Adrenal gland (tissue), 12 donors: ENCODE data around the gene MTA3. TPM values are rescaled to one million over a fixed set of nuclear protein-coding genes. Genes with fewer than 3 reads are reported as not detected.

ENCODE experiments used
- DNase-seq, 7 donors: peaks; one replicate each; pipeline ENCODE4 v3.0.0-alpha.2; 2019 to 2020
- H3K27ac ChIP-seq, 5 donors: fragments of 200-600 bp; sonication (generic) in 4 of 5; 1 replicate in 3 of 5; 2 replicates in 2 of 5; pipeline versions ENCODE4 v1.5.1 to v1.8.0; 2016 to 2020; ENCODE audit warnings: mild to moderate bottlenecking in 1 of 5
- H3K27me3 ChIP-seq: fragments of 200-600 bp; 2 replicates; pipeline ENCODE4 v1.8.0; 2021
- H3K36me3 ChIP-seq, 2 donors: fragments of 200-600 bp; replicated peaks in 1 of 2; 1 replicate in 1 of 2; 2 replicates in 1 of 2; pipeline versions ENCODE4 v1.5.1 to v1.8.0; 2018 to 2022
- H3K4me1 ChIP-seq, 2 donors: fragments of 200-600 bp; replicated peaks in 1 of 2; 1 replicate in 1 of 2; 2 replicates in 1 of 2; pipeline versions ENCODE4 v1.5.1 to v1.8.0; 2018 to 2021
- H3K4me3 ChIP-seq, 4 donors: fragments of 200-600 bp; sonication (generic) in 3 of 4; one replicate each; pipeline ENCODE4 v1.5.1; 2016 to 2018
- H3K9me3 ChIP-seq, 3 donors: fragments of 200-600 bp; sonication (generic) in 1 of 3; replicated peaks in 1 of 3; 1 replicate in 2 of 3; 2 replicates in 1 of 3; pipeline versions ENCODE4 v1.5.1 to v1.8.0; 2016 to 2021
- POLR2A ChIP-seq, 2 donors: fragments of 450-650 bp; IDR thresholded peaks; one replicate each; pipeline ENCODE4 v1.6.1; 2017; ENCODE audit warnings: antibody characterized with exemption in 2 of 2, mild to moderate bottlenecking in 2 of 2, moderate library complexity in 1 of 2
- WGBS, 4 donors: extraction: QIAGEN DNeasy Blood & Tissue Kit in 2 of 4; methylation state at CpG; one replicate each; pipeline versions ENCODE4 v1.1.5 to v1.1.7; 2013 to 2017; 5-methylcytosine and 5-hydroxymethylcytosine counted together
- intact Hi-C, 2 donors: fragments of 100-400 bp; cut with DNase I; formaldehyde crosslinking; loops; one replicate each; pipeline versions ENCODE4 v1.14.1 to v1.15.0; 2022 to 2023
- polyA plus RNA-seq, 3 donors: library from polyadenylated mRNA; stranded (reverse); fragments of 200-250 nt in 2 of 3; fragments of 350-450 nt in 1 of 3; fragmentation: Illumina TruSeq in 1 of 3; extraction: RNeasy Lipid Tissue Mini Kit (QIAGEN cat#74804) in 1 of 3; gene quantifications; one replicate each; pipeline ENCODE4 v1.2.3, GENCODE V29; 2013 to 2014
- total RNA-seq, 9 donors: library from RNA; depleted of rRNA in 4 of 9; stranded (reverse); fragments of >200 nt in 4 of 9; fragments of 120-200 nt in 1 of 9; fragmentation: NEBNext Ultra II Directional in 1 of 9; extraction: Animal tissue kit (Norgen Biotek cat#: 25700) in 1 of 9; gene quantifications; one replicate each; pipeline versions ENCODE4 v1.1.0 to v1.2.4, GENCODE V29; 2013 to 2023
- TF ChIP-seq, protein P1 (sequence below), 6 experiments: fragments of 450-650 bp in 4 of 6; fragments of 200-600 bp in 2 of 6; sonication (generic) in 1 of 6; IDR thresholded peaks; 1 replicate in 5 of 6; 2 replicates in 1 of 6; pipeline versions ENCODE4 v1.5.1 to v1.8.0; 2016 to 2021; ENCODE audit warnings: antibody characterized with exemption in 6 of 6, mild to moderate bottlenecking in 2 of 6, moderate library complexity in 1 of 6
- donor health status: healthy with polysubstance abuse.
- donor health status: Bipolar disorder and iron deficiency.
- donor health status: DM: yes; HTN: yes; CAD: no.
- donor health status: DM: no; HTN: no; CAD: no.
- donor health status: DM: no; HTN: no; CAD: no.
- donor health status: DM: yes; HTN: yes; CAD: no.

Gene MTA3
- total and polyA plus RNA-seq, 12 donors = 51.5 to 168 (median 91.2) TPM

DNA sequence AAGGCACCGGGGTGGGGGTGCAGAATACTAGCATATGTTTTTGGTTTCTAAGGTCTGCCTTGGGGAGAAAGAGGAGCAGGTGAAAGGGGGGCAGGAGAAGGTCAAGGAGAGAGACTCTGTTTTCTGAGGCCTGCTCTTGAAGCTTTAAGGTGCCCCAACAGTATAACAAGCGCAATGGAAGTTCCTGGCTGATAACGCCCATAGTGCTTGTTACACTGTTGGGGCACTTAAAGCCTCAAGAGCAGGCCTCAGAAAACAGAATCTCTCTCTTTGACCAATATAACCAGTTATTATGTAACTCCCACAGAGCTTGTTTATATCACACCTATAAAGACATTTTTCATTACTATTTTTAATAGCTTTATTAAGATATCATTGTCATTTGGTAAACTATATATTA lies 179.0 kb downstream of the MTA3 start:
- Histone ChIP-seq H3K9me3 (no peaks in the 10 kb centered on the region), H3K27ac (no peak overlapping the region), H3K4me1 (peaks cover 0 to 5% of the 10 kb centered on the region in 2 donors), H3K4me3 (no peak overlapping the region), H3K36me3 (no peaks in the 10 kb centered on the region), H3K27me3 (no peaks in the 10 kb centered on the region)
- no peak for DNase-seq
- intact Hi-C loops = no loop called here
- WGBS, 4 donors = 92 to 100% (median 97%) methylated on average over 3 of the region's 3 CpGs
- TF ChIP-seq POLR2A (IDR thresholded peaks at IDR 0.05) = no peak
- TF ChIP-seq, protein P1, sequence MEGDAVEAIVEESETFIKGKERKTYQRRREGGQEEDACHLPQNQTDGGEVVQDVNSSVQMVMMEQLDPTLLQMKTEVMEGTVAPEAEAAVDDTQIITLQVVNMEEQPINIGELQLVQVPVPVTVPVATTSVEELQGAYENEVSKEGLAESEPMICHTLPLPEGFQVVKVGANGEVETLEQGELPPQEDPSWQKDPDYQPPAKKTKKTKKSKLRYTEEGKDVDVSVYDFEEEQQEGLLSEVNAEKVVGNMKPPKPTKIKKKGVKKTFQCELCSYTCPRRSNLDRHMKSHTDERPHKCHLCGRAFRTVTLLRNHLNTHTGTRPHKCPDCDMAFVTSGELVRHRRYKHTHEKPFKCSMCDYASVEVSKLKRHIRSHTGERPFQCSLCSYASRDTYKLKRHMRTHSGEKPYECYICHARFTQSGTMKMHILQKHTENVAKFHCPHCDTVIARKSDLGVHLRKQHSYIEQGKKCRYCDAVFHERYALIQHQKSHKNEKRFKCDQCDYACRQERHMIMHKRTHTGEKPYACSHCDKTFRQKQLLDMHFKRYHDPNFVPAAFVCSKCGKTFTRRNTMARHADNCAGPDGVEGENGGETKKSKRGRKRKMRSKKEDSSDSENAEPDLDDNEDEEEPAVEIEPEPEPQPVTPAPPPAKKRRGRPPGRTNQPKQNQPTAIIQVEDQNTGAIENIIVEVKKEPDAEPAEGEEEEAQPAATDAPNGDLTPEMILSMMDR (IDR thresholded peaks at IDR 0.05) = no peak

- H3K4me3 ChIP-seq = no peak overlapping the region
- WGBS, 4 donors = 94 to 97% (median 96%) methylated on average over 4 of the region's 4 CpGs
- DNase-seq = no peak
- intact Hi-C loops = no loop called here
- no peaks in the 10 kb centered on the region for H3K27me3 ChIP-seq
- H3K9me3 ChIP-seq = no peaks in the 10 kb centered on the region
- H3K36me3 ChIP-seq = no peaks in the 10 kb centered on the region
- no peak for TF ChIP-seq POLR2A (IDR thresholded peaks at IDR 0.05)
- TF ChIP-seq, protein P1 (IDR thresholded peaks at IDR 0.05) = no peak
- peaks cover 0 to 12% of the 10 kb centered on the region in 2 donors for H3K4me1 ChIP-seq
- H3K27ac ChIP-seq = no peak overlapping the region
Measured at GRCh38 chr2:42748840-42749239, 180.4 kb downstream of the MTA3 start.

- TF ChIP-seq, protein P1 (IDR thresholded peaks at IDR 0.05) = no peak
- no peak for TF ChIP-seq POLR2A (IDR thresholded peaks at IDR 0.05)
- no peaks in the 10 kb centered on the region for H3K9me3 ChIP-seq
- H3K27me3 ChIP-seq = no peaks in the 10 kb centered on the region
- intact Hi-C loops = no loop called here
- H3K36me3 ChIP-seq = no peaks in the 10 kb centered on the region
- 57 to 75% (median 67%) methylated on average over 2 of the region's 2 CpGs for WGBS, 4 donors
- H3K27ac ChIP-seq = no peak overlapping the region
- H3K4me1 ChIP-seq = peaks cover 0 to 12% of the 10 kb centered on the region in 2 donors
- H3K4me3 ChIP-seq = no peak overlapping the region
- DNase-seq = peak in 2 of 7 donors; percentile 43 to 46
Measured at GRCh38 chr2:42752314-42752713, 183.9 kb downstream of the MTA3 start.

DNA sequence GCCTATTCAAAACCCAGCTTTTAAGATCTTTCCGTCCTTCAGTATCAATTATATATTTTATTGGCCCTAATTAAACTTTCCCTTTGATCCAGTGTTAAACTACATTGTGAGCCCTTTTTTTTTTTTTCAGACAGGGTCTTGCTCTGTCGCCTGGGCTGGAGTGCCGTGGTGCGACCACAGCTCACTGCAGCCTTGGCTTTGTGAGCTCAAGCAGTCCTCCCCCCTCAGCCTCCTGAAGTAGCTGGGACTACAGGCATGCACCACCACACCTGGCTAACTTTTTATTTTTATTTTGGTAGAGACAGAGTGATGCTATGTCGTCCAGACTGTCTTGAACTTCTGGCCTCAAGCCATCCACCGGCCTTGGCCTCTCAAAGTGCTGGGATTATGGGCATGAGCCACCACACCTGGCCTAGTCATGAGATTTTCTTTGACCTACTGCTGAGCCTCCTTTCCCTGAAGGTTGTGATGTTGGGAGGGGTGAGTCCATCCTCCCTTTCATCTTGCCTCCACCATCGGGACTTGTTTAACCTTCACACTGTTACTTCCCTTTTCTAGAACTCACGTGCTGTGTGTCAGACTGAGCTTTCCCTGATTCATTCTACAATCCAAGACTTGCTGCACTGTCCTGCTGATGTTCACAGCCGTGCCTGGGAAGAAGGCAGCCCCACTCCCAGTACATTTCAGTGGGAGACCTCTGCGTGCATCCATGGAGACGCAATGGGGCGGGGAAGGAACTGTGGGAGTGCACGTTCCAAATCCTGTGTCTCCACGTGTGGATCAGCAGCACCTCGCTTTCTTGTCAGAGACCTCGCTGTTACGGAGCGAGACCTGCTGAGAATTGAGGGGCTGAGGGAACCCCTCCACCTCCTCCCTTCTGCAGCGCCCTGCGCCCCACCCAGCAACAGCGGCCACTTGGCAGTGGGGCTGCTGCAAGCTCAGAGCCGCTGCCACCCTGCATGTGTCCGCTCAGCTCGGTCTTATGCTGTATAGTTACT lies 184.7 kb downstream of the MTA3 start:
- Histone ChIP-seq H3K4me3 (no peak overlapping the region), H3K4me1 (peaks cover 0 to 12% of the 10 kb centered on the region in 2 donors), H3K9me3 (no peaks in the 10 kb centered on the region), H3K27me3 (no peaks in the 10 kb centered on the region), H3K36me3 (no peaks in the 10 kb centered on the region), H3K27ac (peak overlapping the region in 1 of 5 donors; percentile 21)
- DNase-seq = no peak
- WGBS, 4 donors = 81 to 88% (median 84%) methylated on average over 22 to 24 of the region's 24 CpGs
- TF ChIP-seq, protein P1 (IDR thresholded peaks at IDR 0.05) = no peak
- TF ChIP-seq POLR2A (IDR thresholded peaks at IDR 0.05) = no peak
- intact Hi-C loops = no loop called here
